DOHH2 (cell line): ENCODE data around the gene PRMT2.

Experiments used
- H3F3A ChIP-seq: fragments of 200-600 bp; sonication (generic), shearing (Covaris generic); 2 replicates; pipeline ENCODE4 v1.6.0; 2016; ENCODE audit warnings: antibody characterized with exemption, mild to moderate bottlenecking; ENCODE audit not compliant: control insufficient read depth, insufficient read depth
- H3K27ac ChIP-seq: fragments of 200-600 bp; sonication (generic); 2 replicates; pipeline ENCODE4 v1.5.1; 2014; ENCODE audit warnings: low read depth, mild to moderate bottlenecking, low read length, moderate library complexity
- H3K27me3 ChIP-seq: fragments of 200-600 bp; sonication (generic); 2 replicates; pipeline ENCODE4 v1.6.1; 2014; ENCODE audit warnings: mild to moderate bottlenecking, low read length, mixed read lengths; ENCODE audit not compliant: control insufficient read depth
- H3K36me3 ChIP-seq: fragments of 200-600 bp; sonication (generic); 2 replicates; pipeline ENCODE4 v1.6.1; 2014; ENCODE audit warnings: mild to moderate bottlenecking, low read length, moderate library complexity, mixed read lengths; ENCODE audit not compliant: control insufficient read depth
- H3K4me1 ChIP-seq: fragments of 200-600 bp; sonication (generic); 2 replicates; pipeline ENCODE4 v1.6.1; 2014; ENCODE audit warnings: mild to moderate bottlenecking, low read length, mixed read lengths; ENCODE audit not compliant: control insufficient read depth
- H3K4me2 ChIP-seq: fragments of 200-600 bp; sonication (generic); 2 replicates; pipeline ENCODE4 v1.6.0; 2014; ENCODE audit warnings: mild to moderate bottlenecking, low read length, moderate library complexity
- H3K4me3 ChIP-seq: fragments of 200-600 bp; sonication (generic); 2 replicates; pipeline ENCODE4 v1.5.1; 2014; ENCODE audit warnings: mild to moderate bottlenecking, low read length, mixed read lengths
- H3K79me2 ChIP-seq: fragments of 200-600 bp; sonication (generic); 2 replicates; pipeline ENCODE4 v1.6.1; 2014; ENCODE audit warnings: mild to moderate bottlenecking, low read length, mixed read lengths; ENCODE audit not compliant: control insufficient read depth
- H3K9me2 ChIP-seq: fragments of 200-600 bp; sonication (generic); replicated peaks from 2 replicates; pipeline ENCODE4 v1.6.1; 2014; ENCODE audit warnings: mild to moderate bottlenecking, low read length, mixed read lengths; ENCODE audit not compliant: control insufficient read depth
- H3K9me3 ChIP-seq: fragments of 200-600 bp; sonication (generic); 2 replicates; pipeline ENCODE4 v1.6.1; 2014; ENCODE audit warnings: antibody characterized with exemption, low read length, mixed read lengths; ENCODE audit not compliant: control insufficient read depth, insufficient read depth
- H4K20me1 ChIP-seq: fragments of 200-600 bp; sonication (generic); 2 replicates; pipeline ENCODE4 v1.6.0; 2014; ENCODE audit warnings: low read depth, mild to moderate bottlenecking, antibody characterized with exemption, low read length, moderate library complexity; ENCODE audit not compliant: control insufficient read depth, insufficient read depth
- CTCF ChIP-seq: fragments of 200-600 bp; sonication (generic); IDR thresholded peaks from one replicate; pipeline ENCODE4 v1.5.1; 2014; ENCODE audit warnings: antibody characterized with exemption, mild to moderate bottlenecking, low read depth, low read length; ENCODE audit not compliant: poor library complexity, severe bottlenecking
- EZH2phosphoT487 ChIP-seq: fragments of 200-600 bp; sonication (generic); IDR thresholded peaks from 2 replicates; pipeline ENCODE4 v1.6.1; 2017; ENCODE audit warnings: borderline replicate concordance, mild to moderate bottlenecking, antibody characterized with exemption, low read length, moderate library complexity, mixed read lengths

The PRMT2 gene

GRCh38 chr21:46661642-46662366 lies 26.3 kb downstream of the PRMT2 start:
- H3K27me3 ChIP-seq: no peaks in the 10 kb centered on the region
- no peaks in the 10 kb centered on the region for H3F3A ChIP-seq
- H4K20me1 ChIP-seq: no peaks in the 10 kb centered on the region
- H3K9me3 ChIP-seq: no peaks in the 10 kb centered on the region
- no peaks in the 10 kb centered on the region for H3K9me2 ChIP-seq
- no peak for TF ChIP-seq EZH2phosphoT487
- TF ChIP-seq CTCF: no peak
- H3K4me3 ChIP-seq: 0 out of 2 replicates have a peak overlapping the region, but pooled peaks have one; percentile 4
- H3K27ac ChIP-seq: no peak overlapping the region
- no peaks in the 10 kb centered on the region for H3K36me3 ChIP-seq
- peak overlapping the region; percentile 32 for H3K4me2 ChIP-seq
- H3K4me1 ChIP-seq: no peaks in the 10 kb centered on the region
- no peaks in the 10 kb centered on the region for H3K79me2 ChIP-seq

DNA sequence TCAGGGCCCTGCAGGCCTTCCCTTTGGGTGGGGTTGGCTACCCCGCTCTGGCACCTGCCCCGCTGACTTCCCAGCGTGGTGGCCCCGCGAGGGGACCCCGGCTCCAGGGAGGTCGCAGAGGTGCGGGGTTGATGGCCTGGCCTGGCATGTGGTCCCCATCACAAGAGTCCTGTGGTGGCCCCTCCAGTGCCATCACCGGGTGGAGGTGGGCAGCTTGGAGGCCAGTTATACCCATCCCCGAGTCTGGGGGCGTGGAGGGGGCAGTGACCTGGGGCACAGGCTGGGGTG lies 26.8 kb downstream of the PRMT2 start:
- H3K9me3 ChIP-seq: no peaks in the 10 kb centered on the region
- TF ChIP-seq CTCF (no peak), EZH2phosphoT487 (no peak)

GRCh38 chr21:46662765-46663500 lies 27.5 kb downstream of the PRMT2 start:
- no peaks in the 10 kb centered on the region for H3K9me2 ChIP-seq
- no peaks in the 10 kb centered on the region for H3K9me3 ChIP-seq
- peaks cover 8% of the 10 kb centered on the region for H3K4me1 ChIP-seq
- H3K4me2 ChIP-seq: no peak overlapping the region
- H3K36me3 ChIP-seq: no peaks in the 10 kb centered on the region
- peaks cover 10% of the 10 kb centered on the region for H3K27me3 ChIP-seq
- no peak overlapping the region for H3K4me3 ChIP-seq
- H3K27ac ChIP-seq: no peak overlapping the region
- H3F3A ChIP-seq: no peaks in the 10 kb centered on the region
- H4K20me1 ChIP-seq: no peaks in the 10 kb centered on the region
- H3K79me2 ChIP-seq: no peaks in the 10 kb centered on the region
- TF ChIP-seq EZH2phosphoT487 (no peak), CTCF (no peak)

More for the DNA sequence above, 26.8 kb downstream of the PRMT2 start:
- H3K27me3 ChIP-seq: peaks cover 4% of the 10 kb centered on the region
- H3K36me3 ChIP-seq: no peaks in the 10 kb centered on the region
- H3K79me2 ChIP-seq: no peaks in the 10 kb centered on the region
- no peaks in the 10 kb centered on the region for H4K20me1 ChIP-seq
- H3K4me3 ChIP-seq: no peak overlapping the region
- H3F3A ChIP-seq: no peaks in the 10 kb centered on the region
- no peaks in the 10 kb centered on the region for H3K9me2 ChIP-seq
- no peak overlapping the region for H3K27ac ChIP-seq
- no peak overlapping the region for H3K4me2 ChIP-seq
- H3K4me1 ChIP-seq: peaks cover 1% of the 10 kb centered on the region; the same call in 1 of the 2 replicates
